Transverse colon (tissue), 4 donors: ENCODE data around the gene PDE4D. TPM values are rescaled to one million over a fixed set of nuclear protein-coding genes. Genes with fewer than 3 reads are reported as not detected.
A peak's percentile ranks its signal among the peaks of the same experiment; 100 is the strongest.

Experiments used
- DNase-seq: peaks from one replicate; pipeline ENCODE4 v3.0.0-alpha.2; 2019
- H3K27ac ChIP-seq, 4 donors: fragments of 200-600 bp; sonication (generic); 2 replicates each; pipeline ENCODE4 v1.5.1; 2016 to 2018; ENCODE audit warnings: inconsistent platforms in 4 of 4
- H3K27me3 ChIP-seq: fragments of 200-600 bp; sonication (generic); 2 replicates; pipeline ENCODE4 v1.5.1; 2017; ENCODE audit warnings: inconsistent platforms
- H3K36me3 ChIP-seq, 4 donors: fragments of 200-600 bp; sonication (generic); 2 replicates each; pipeline ENCODE4 v1.5.1; 2017 to 2019; ENCODE audit warnings: inconsistent platforms in 4 of 4
- H3K4me1 ChIP-seq, 4 donors: fragments of 200-600 bp; sonication (generic); 2 replicates each; pipeline ENCODE4 v1.5.1; 2017 to 2020; ENCODE audit warnings: inconsistent platforms in 4 of 4
- H3K4me3 ChIP-seq, 4 donors: fragments of 200-600 bp; sonication (generic); 1 replicate in 1 of 4; 2 replicates in 3 of 4; pipeline versions ENCODE4 v1.5.1 to v1.6.1; 2017 to 2019; ENCODE audit warnings: inconsistent platforms in 4 of 4
- H3K9me3 ChIP-seq, 2 donors: fragments of 200-600 bp; sonication (generic); 2 replicates each; pipeline ENCODE4 v1.5.1; 2017 to 2019; ENCODE audit warnings: inconsistent platforms in 2 of 2
- EP300 ChIP-seq: sonication (generic); formaldehyde crosslinking; IDR thresholded peaks from one replicate; pipeline ENCODE4 v1.6.1; 2017; ENCODE audit warnings: antibody characterized with exemption, low read depth
- POLR2A ChIP-seq: fragments of 450-650 bp; IDR thresholded peaks from one replicate; pipeline ENCODE4 v1.6.1; 2016; ENCODE audit warnings: antibody characterized with exemption, mild to moderate bottlenecking, moderate library complexity
- POLR2AphosphoS5 ChIP-seq, 3 donors: sonication (generic); formaldehyde crosslinking; IDR thresholded peaks; one replicate each; pipeline ENCODE4 v1.6.1; 2016; ENCODE audit warnings: antibody characterized with exemption in 3 of 3
- WGBS, 2 donors: methylation state at CpG; one replicate each; pipeline ENCODE4 v1.1.5; 2018; ENCODE audit warnings: low coverage in 1 of 2; 5-methylcytosine and 5-hydroxymethylcytosine counted together
- in situ Hi-C, 4 donors: fragments of 200-750 bp; cut with MboI; loops; one replicate each; pipeline versions ENCODE4 v1.15.0 to v1.15.1; 2017; ENCODE audit warnings: low sequenced_read_pairs in 3 of 4, low pct_ligation_motif_present in 1 of 4, low pct_unique_long_range_greater_than_20kb in 1 of 4
- intact Hi-C: fragments of 100-400 bp; cut with DNase I; formaldehyde crosslinking; loops from one replicate; pipeline ENCODE4 v1.15.1; 2023; ENCODE audit warnings: low total_unique reads
- small RNA-seq, 4 donors: library from RNA; depleted of rRNA; stranded (forward); fragments of <200 nt; gene quantifications; one replicate each; pipeline ENCODE3, GENCODE V24; 2016
- total RNA-seq, 4 donors: library from RNA; depleted of rRNA; stranded (reverse); fragments of >200 nt; gene quantifications; one replicate each; pipeline ENCODE4 v1.1.0, GENCODE V29; 2016
- TF ChIP-seq, protein P1 (sequence below), 5 experiments: fragments of 200-600 bp in 3 of 5; fragments of 450-650 bp in 2 of 5; sonication (generic) in 3 of 5; IDR thresholded peaks; 1 replicate in 2 of 5; 2 replicates in 3 of 5; pipeline ENCODE4 v1.5.1; 2016 to 2017; ENCODE audit warnings: antibody characterized with exemption in 5 of 5, inconsistent platforms in 3 of 5, mild to moderate bottlenecking in 2 of 5, moderate library complexity in 1 of 5

The PDE4D gene
- total RNA-seq, 4 donors from 2014 or later = 47.0 to 302 (median 73.6) TPM

- TF ChIP-seq POLR2A (no peak), POLR2AphosphoS5 (IDR thresholded peaks at IDR 0.05) (peak in 2 of 3 donors; percentile 21 to 44)
- TF ChIP-seq, protein P1, sequence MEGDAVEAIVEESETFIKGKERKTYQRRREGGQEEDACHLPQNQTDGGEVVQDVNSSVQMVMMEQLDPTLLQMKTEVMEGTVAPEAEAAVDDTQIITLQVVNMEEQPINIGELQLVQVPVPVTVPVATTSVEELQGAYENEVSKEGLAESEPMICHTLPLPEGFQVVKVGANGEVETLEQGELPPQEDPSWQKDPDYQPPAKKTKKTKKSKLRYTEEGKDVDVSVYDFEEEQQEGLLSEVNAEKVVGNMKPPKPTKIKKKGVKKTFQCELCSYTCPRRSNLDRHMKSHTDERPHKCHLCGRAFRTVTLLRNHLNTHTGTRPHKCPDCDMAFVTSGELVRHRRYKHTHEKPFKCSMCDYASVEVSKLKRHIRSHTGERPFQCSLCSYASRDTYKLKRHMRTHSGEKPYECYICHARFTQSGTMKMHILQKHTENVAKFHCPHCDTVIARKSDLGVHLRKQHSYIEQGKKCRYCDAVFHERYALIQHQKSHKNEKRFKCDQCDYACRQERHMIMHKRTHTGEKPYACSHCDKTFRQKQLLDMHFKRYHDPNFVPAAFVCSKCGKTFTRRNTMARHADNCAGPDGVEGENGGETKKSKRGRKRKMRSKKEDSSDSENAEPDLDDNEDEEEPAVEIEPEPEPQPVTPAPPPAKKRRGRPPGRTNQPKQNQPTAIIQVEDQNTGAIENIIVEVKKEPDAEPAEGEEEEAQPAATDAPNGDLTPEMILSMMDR (IDR thresholded peaks at IDR 0.05) = peak in 1 of 5 experiments; percentile 20
- Histone ChIP-seq H3K4me1 (peaks cover 5 to 27% (median 17%) of the 10 kb centered on the region in 4 donors), H3K27me3 (no peaks in the 10 kb centered on the region), H3K4me3 (no peak overlapping the region), H3K9me3 (no peaks in the 10 kb centered on the region), H3K36me3 (no peaks in the 10 kb centered on the region), H3K27ac (peak overlapping the region; percentile 67 to 75 (median 72))
- intact Hi-C loops = no loop called here
- peak; percentile 72 for DNase-seq
- 40% methylated on average over 15 of the region's 15 CpGs; no CpG with 5 or more reads in 1 of the 2 donors for WGBS, 2 donors
- in situ Hi-C loops = loop anchor here in 1 of 4 donors (25.0 kb wide), 1 partner anchor 440 kb away; no protein-coding TSS in a partner anchor
Observed at GRCh38 chr5:58922461-58923171, 970.9 kb downstream of the PDE4D start.

- no peak for DNase-seq
- Histone ChIP-seq H3K36me3 (no peaks in the 10 kb centered on the region), H3K27ac (peak overlapping the region in 2 of 4 donors; percentile 75), H3K27me3 (no peaks in the 10 kb centered on the region), H3K4me1 (peaks cover 5 to 20% (median 12%) of the 10 kb centered on the region in 4 donors), H3K4me3 (no peak overlapping the region), H3K9me3 (no peaks in the 10 kb centered on the region)
- intact Hi-C loops = no loop called here
- no peak for TF ChIP-seq POLR2AphosphoS5 (IDR thresholded peaks at IDR 0.05)
- TF ChIP-seq EP300 = no peak
- no peak for TF ChIP-seq POLR2A
- TF ChIP-seq, protein P1 (IDR thresholded peaks at IDR 0.05) = no peak
- in situ Hi-C loops = loop anchor here in 1 of 4 donors (25.0 kb wide), 1 partner anchor 441 kb away; no protein-coding TSS in a partner anchor
- 42 to 45% methylated on average over 1 of the region's 1 CpG for WGBS, 2 donors
Observed at GRCh38 chr5:58921159-58921558, 972.4 kb downstream of the PDE4D start.

DNA sequence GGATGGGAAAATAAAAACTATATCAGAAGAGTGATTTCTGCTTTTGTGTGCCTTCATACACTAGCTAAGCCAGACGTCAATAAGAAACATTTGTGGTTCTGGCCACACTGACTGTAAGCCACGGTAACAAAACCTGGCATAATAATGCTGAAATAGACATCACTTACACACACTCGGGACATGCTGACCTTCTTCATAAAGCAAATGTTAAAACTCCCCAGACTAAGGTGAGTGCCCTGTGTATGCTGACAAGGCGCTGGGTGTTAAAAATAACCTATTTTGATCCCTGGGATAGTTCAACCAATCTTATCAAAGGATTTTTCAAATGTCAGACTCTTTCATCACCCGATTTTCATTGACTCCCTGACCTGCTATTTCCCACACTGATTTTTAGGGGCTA lies 973.7 kb downstream of the PDE4D start:
- no peaks in the 10 kb centered on the region for H3K9me3 ChIP-seq
- H3K4me1 ChIP-seq = peaks cover 5 to 20% (median 12%) of the 10 kb centered on the region in 4 donors
- in situ Hi-C loops = loop anchor here in 1 of 4 donors (25.0 kb wide), 1 partner anchor 442 kb away; no protein-coding TSS in a partner anchor
- WGBS, 2 donors = 60 to 91% methylated on average over 2 to 5 of the region's 5 CpGs
- intact Hi-C loops = no loop called here
- DNase-seq = no peak
- H3K27me3 ChIP-seq = no peaks in the 10 kb centered on the region
- peak overlapping the region in 1 of 4 donors; percentile 45 for H3K27ac ChIP-seq
- no peaks in the 10 kb centered on the region for H3K36me3 ChIP-seq
- TF ChIP-seq POLR2A = no peak
- no peak for TF ChIP-seq POLR2AphosphoS5 (IDR thresholded peaks at IDR 0.05)
- TF ChIP-seq, protein P1 (IDR thresholded peaks at IDR 0.05) = no peak
- no peak for TF ChIP-seq EP300
- no peak overlapping the region for H3K4me3 ChIP-seq

Small RNAs within 50 kb of the gene (small RNA-seq; reads per million reads assigned to genes)
- gene MIR582 = 1.1 to 35.6 (median 19.6) reads per million in 4 donors
